NK-92 (cell line): ENCODE results near the gene GPBP1L1.
"Not testable (repeated sequence)": the region's sequence is repeated elsewhere in the genome, so short reads cannot be mapped to it uniquely, and the experiment has no call there.

ENCODE experiments used
- DNase-seq: peaks from one replicate; lab custom pipeline; 2025; ENCODE audit not compliant: unreplicated experiment; lab: John Stamatoyannopoulos, UW

The GPBP1L1 gene

GRCh38 chr1:45604239-45604638, 82.1 kb downstream of the GPBP1L1 start:
- no peak for DNase-seq

- DNase-seq, result not testable (repeated sequence)
Measured at GRCh38 chr1:45596765-45597164, 89.6 kb downstream of the GPBP1L1 start.

GRCh38 chr1:45594412-45594811, 91.9 kb downstream of the GPBP1L1 start:
- no peak for DNase-seq

- no peak for DNase-seq
Measured at GRCh38 chr1:45589861-45590260, 96.5 kb downstream of the GPBP1L1 start.

- DNase-seq, result no peak
Measured at GRCh38 chr1:45586769-45587168, 99.6 kb downstream of the GPBP1L1 start.

GRCh38 chr1:45585496-45586075, 100.7 kb downstream of the GPBP1L1 start:
- no peak for DNase-seq

- no peak for DNase-seq
Measured at GRCh38 chr1:45585110-45585426, 101.3 kb downstream of the GPBP1L1 start.

- peak; percentile 25 for DNase-seq
Measured at GRCh38 chr1:45584351-45585109, 101.8 kb downstream of the GPBP1L1 start.

- DNase-seq, result peak; percentile 60
Measured at GRCh38 chr1:45583666-45584350, 102.5 kb downstream of the GPBP1L1 start, which contains the start of gene NASP. Gene NASP, plus strand, starts transcription at chr1:45584041. Its CDS starts 106 bp downstream, at chr1:45584147.

- peak; percentile 84 for DNase-seq
Measured at GRCh38 chr1:45583264-45583665, 103.1 kb downstream of the GPBP1L1 start.
